Stomach (tissue), 9 donors: ENCODE data around the gene UXS1. TPM values are rescaled to one million over a fixed set of nuclear protein-coding genes. Genes with fewer than 3 reads are reported as not detected.

Source experiments
- DNase-seq, 2 donors: peaks; one replicate each; pipeline versions ENCODE4 v3.0.0 to v3.0.0-alpha.2; 2013 to 2019
- H3K27ac ChIP-seq, 5 donors: fragments of 200-600 bp in 4 of 5; sonication (generic) in 4 of 5; one replicate each; pipeline ENCODE4 v1.5.1; 2013 to 2019; ENCODE audit warnings: mild to moderate bottlenecking in 1 of 5, moderate library complexity in 1 of 5
- H3K27me3 ChIP-seq, 3 donors: fragments of 200-600 bp; sonication (generic); one replicate each; pipeline ENCODE4 v1.5.1; 2017 to 2019; ENCODE audit warnings: mixed run types in 1 of 3
- H3K36me3 ChIP-seq, 4 donors: fragments of 200-600 bp; sonication (generic); 1 replicate in 3 of 4; 2 replicates in 1 of 4; pipeline ENCODE4 v1.5.1; 2016 to 2019
- H3K4me1 ChIP-seq, 4 donors: fragments of 200-600 bp; sonication (generic); one replicate each; pipeline ENCODE4 v1.5.1; 2016 to 2019
- H3K4me3 ChIP-seq, 4 donors: fragments of 200-600 bp; sonication (generic) in 3 of 4; one replicate each; pipeline ENCODE4 v1.5.1; 2016 to 2019; ENCODE audit warnings: mild to moderate bottlenecking in 1 of 4
- H3K9me3 ChIP-seq, 4 donors: fragments of 200-600 bp; sonication (generic); one replicate each; pipeline ENCODE4 v1.5.1; 2016 to 2019
- CTCF ChIP-seq, 7 experiments: fragments of 450-650 bp in 4 of 7; fragments of 200-600 bp in 3 of 7; sonication (generic) in 3 of 7; IDR thresholded peaks; one replicate each; pipeline ENCODE4 v1.5.1; 2016 to 2019; ENCODE audit warnings: antibody characterized with exemption in 7 of 7, control low read depth in 2 of 7, mild to moderate bottlenecking in 1 of 7
- EP300 ChIP-seq: sonication (generic); formaldehyde crosslinking; IDR thresholded peaks from one replicate; pipeline ENCODE4 v1.6.1; 2017; ENCODE audit warnings: antibody characterized with exemption
- POLR2A ChIP-seq, 4 donors: fragments of 450-650 bp; IDR thresholded peaks; one replicate each; pipeline ENCODE4 v1.6.1; 2016; ENCODE audit warnings: antibody characterized with exemption in 4 of 4, control low read depth in 2 of 4, mild to moderate bottlenecking in 1 of 4, moderate library complexity in 1 of 4
- POLR2AphosphoS5 ChIP-seq, 3 donors: sonication (generic); formaldehyde crosslinking; IDR thresholded peaks; one replicate each; pipeline ENCODE4 v1.6.1; 2016; ENCODE audit warnings: antibody characterized with exemption in 3 of 3
- WGBS, 5 donors: extraction: QIAGEN DNeasy Blood & Tissue Kit in 3 of 5; methylation state at CpG; one replicate each; pipeline versions ENCODE4 v1.1.5 to v1.1.7; 2013 to 2018; 5-methylcytosine and 5-hydroxymethylcytosine counted together
- intact Hi-C: fragments of 100-400 bp; cut with DNase I; formaldehyde crosslinking; loops from one replicate; pipeline ENCODE4 v1.15.1; 2023; ENCODE audit warnings: low total_unique reads
- polyA plus RNA-seq, 3 donors: library from polyadenylated mRNA; stranded (reverse); fragments of 200-250 nt; gene quantifications; one replicate each; pipeline ENCODE4 v1.2.3, GENCODE V29; 2013
- total RNA-seq, 5 donors: library from RNA; depleted of rRNA; stranded (reverse); fragments of >200 nt; gene quantifications; one replicate each; pipeline versions ENCODE4 v1.1.0 to v1.2.3, GENCODE V29; 2014 to 2016
- donor health status: healthy with polysubstance abuse.
- donor health status: Bipolar disorder and iron deficiency.
- donor health status: healthy.

Gene UXS1
- total and polyA plus RNA-seq, 8 donors: 7.0 to 111 (median 16.8) TPM

- Histone ChIP-seq H3K27me3 (no peaks in the 10 kb centered on the region), H3K4me3 (no peak overlapping the region), H3K4me1 (peaks cover 0 to 5% (median 0%) of the 10 kb centered on the region in 4 donors), H3K36me3 (peaks cover 11 to 82% (median 73%) of the 10 kb centered on the region in 4 donors), H3K27ac (no peak overlapping the region), H3K9me3 (no peaks in the 10 kb centered on the region)
- peak in 1 of 7 experiments; percentile 8 for TF ChIP-seq CTCF (IDR thresholded peaks at IDR 0.05)
- TF ChIP-seq EP300: no peak
- TF ChIP-seq POLR2A (IDR thresholded peaks at IDR 0.05): no peak
- intact Hi-C loops: loop anchor here (10.0 kb wide), 1 partner anchor 523 kb away; no protein-coding TSS in a partner anchor
- DNase-seq: no peak
- WGBS, 5 donors: 57 to 79% (median 67%) methylated on average over 3 of the region's 3 CpGs
Measured at GRCh38 chr2:106098081-106098480, 96.0 kb downstream of the UXS1 start.

GRCh38 chr2:106097038-106098000, 96.8 kb downstream of the UXS1 start:
- WGBS, 5 donors: 91 to 97% (median 96%) methylated on average over 18 to 26 of the region's 26 CpGs
- no peak for TF ChIP-seq EP300
- Histone ChIP-seq H3K4me1 (peaks cover 0 to 5% (median 0%) of the 10 kb centered on the region in 4 donors), H3K4me3 (no peak overlapping the region), H3K9me3 (no peaks in the 10 kb centered on the region), H3K27me3 (no peaks in the 10 kb centered on the region), H3K36me3 (peaks cover 12 to 89% (median 77%) of the 10 kb centered on the region in 4 donors), H3K27ac (no peak overlapping the region)
- intact Hi-C loops: loop anchor here (10.0 kb wide), 1 partner anchor 523 kb away; no protein-coding TSS in a partner anchor
- no peak for DNase-seq

GRCh38 chr2:106096299-106097037, 97.6 kb downstream of the UXS1 start:
- no peak for DNase-seq
- no peaks in the 10 kb centered on the region for H3K9me3 ChIP-seq
- peak overlapping the region in 4 of 5 donors; percentile 3 to 49 (median 28) for H3K27ac ChIP-seq
- intact Hi-C loops: loop anchor here (10.0 kb wide), 1 partner anchor 522 kb away; no protein-coding TSS in a partner anchor
- H3K36me3 ChIP-seq: peaks cover 12 to 90% (median 77%) of the 10 kb centered on the region in 4 donors
- H3K4me1 ChIP-seq: peaks cover 0 to 5% (median 0%) of the 10 kb centered on the region in 4 donors
- 82 to 85% (median 84%) methylated on average over 12 of the region's 12 CpGs for WGBS, 5 donors
- TF ChIP-seq CTCF (IDR thresholded peaks at IDR 0.05) (no peak), POLR2AphosphoS5 (IDR thresholded peaks at IDR 0.05) (no peak), EP300 (no peak), POLR2A (IDR thresholded peaks at IDR 0.05) (no peak)
- H3K27me3 ChIP-seq: no peaks in the 10 kb centered on the region
- no peak overlapping the region for H3K4me3 ChIP-seq

GRCh38 chr2:106095478-106096298, 98.4 kb downstream of the UXS1 start:
- peak in 1 of 2 donors; percentile 61 for DNase-seq
- H3K36me3 ChIP-seq: peaks cover 12 to 82% (median 74%) of the 10 kb centered on the region in 4 donors
- no peaks in the 10 kb centered on the region for H3K27me3 ChIP-seq
- no peak overlapping the region for H3K4me3 ChIP-seq
- intact Hi-C loops: loop anchor here (10.0 kb wide), 1 partner anchor 521 kb away; no protein-coding TSS in a partner anchor
- no peaks in the 10 kb centered on the region for H3K9me3 ChIP-seq
- 79 to 88% (median 86%) methylated on average over 19 to 21 of the region's 21 CpGs for WGBS, 5 donors
- TF ChIP-seq POLR2A (IDR thresholded peaks at IDR 0.05) (no peak), POLR2AphosphoS5 (IDR thresholded peaks at IDR 0.05) (no peak), CTCF (IDR thresholded peaks at IDR 0.05) (no peak), EP300 (no peak)
- peak overlapping the region in 3 of 5 donors; percentile 19 to 49 (median 38) for H3K27ac ChIP-seq
- peaks cover 0 to 5% (median 0%) of the 10 kb centered on the region in 4 donors for H3K4me1 ChIP-seq
